ENCODE measurements around the gene TSPEAR.

Gene TSPEAR

DNA sequence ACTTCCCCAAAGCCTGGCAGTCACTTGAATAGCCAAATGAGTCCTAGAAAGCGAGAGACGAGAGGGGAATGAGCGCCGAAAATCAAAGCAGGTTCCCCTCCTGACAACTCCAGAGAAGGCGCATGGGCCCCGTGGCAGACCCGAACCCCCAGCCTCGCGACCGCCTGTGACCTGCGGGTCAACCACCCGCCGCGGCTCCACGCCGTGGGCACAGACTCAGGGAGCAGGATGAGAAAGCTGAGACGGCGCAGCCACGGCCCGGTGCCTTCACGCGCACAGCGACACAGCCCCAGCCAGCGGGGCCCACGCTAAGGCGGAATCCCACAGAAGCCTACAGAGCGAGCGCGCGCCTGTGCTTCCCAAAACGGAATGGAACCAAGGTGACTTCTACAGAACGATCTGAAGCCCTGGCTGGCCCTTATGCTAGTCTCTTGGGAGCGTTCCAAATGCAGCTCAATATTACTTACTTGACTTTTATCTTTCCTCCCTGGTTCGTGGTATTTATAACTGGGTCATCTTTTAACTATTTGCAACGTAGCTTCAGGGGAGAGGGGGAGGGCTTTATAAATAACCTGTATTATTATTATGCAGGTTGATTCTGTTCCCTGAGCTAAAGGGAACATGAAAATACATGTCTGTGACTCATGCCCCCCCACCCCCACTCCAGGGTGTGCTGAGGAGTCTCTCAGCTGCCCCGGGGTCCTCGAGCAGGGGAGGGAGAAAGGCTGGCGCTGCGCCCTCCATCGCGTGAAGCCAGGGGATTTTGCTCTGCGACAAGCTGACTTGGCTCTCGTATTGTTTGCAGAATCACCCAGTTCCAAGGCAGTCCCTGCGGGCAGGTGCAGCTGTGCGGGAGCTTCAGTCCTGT lies 1.7 kb downstream of the TSPEAR start:
- Histone ChIP-seq H3F3A (ENCODE audit: control insufficient read depth, insufficient read depth) (no peaks in the 10 kb centered on the region), H3K36me3 (ENCODE audit: control insufficient read depth, low read length) (no peaks in the 10 kb centered on the region), H3K4me3 (ENCODE audit: low read length) (no peak overlapping the region), H3K9me3 (ENCODE audit: control insufficient read depth, insufficient read depth, low read length) (peaks cover 4% of the 10 kb centered on the region; the same call in 1 of the 2 replicates), H3K9me2 (replicated peaks; ENCODE audit: control insufficient read depth, low read length) (no peaks in the 10 kb centered on the region), H3K79me2 (ENCODE audit: control insufficient read depth, low read length) (no peaks in the 10 kb centered on the region), H3K27ac (ENCODE audit: low read depth, low read length) (no peak overlapping the region), H3K4me1 (ENCODE audit: control insufficient read depth, low read length) (no peaks in the 10 kb centered on the region), H4K20me1 (ENCODE audit: control insufficient read depth, insufficient read depth, low read depth, low read length) (no peaks in the 10 kb centered on the region), H3K27me3 (ENCODE audit: control insufficient read depth, low read length) (peaks cover 20% of the 10 kb centered on the region), H3K4me2 (ENCODE audit: low read length) (no peak overlapping the region)
- TF ChIP-seq EZH2phosphoT487 (IDR thresholded peaks at IDR 0.05; ENCODE audit: borderline replicate concordance, low read length): no peak
- TF ChIP-seq, protein P1, sequence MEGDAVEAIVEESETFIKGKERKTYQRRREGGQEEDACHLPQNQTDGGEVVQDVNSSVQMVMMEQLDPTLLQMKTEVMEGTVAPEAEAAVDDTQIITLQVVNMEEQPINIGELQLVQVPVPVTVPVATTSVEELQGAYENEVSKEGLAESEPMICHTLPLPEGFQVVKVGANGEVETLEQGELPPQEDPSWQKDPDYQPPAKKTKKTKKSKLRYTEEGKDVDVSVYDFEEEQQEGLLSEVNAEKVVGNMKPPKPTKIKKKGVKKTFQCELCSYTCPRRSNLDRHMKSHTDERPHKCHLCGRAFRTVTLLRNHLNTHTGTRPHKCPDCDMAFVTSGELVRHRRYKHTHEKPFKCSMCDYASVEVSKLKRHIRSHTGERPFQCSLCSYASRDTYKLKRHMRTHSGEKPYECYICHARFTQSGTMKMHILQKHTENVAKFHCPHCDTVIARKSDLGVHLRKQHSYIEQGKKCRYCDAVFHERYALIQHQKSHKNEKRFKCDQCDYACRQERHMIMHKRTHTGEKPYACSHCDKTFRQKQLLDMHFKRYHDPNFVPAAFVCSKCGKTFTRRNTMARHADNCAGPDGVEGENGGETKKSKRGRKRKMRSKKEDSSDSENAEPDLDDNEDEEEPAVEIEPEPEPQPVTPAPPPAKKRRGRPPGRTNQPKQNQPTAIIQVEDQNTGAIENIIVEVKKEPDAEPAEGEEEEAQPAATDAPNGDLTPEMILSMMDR (IDR thresholded peaks at IDR 0.05; ENCODE audit: low read depth, low read length, poor library complexity, severe bottlenecking): no peak

DNA sequence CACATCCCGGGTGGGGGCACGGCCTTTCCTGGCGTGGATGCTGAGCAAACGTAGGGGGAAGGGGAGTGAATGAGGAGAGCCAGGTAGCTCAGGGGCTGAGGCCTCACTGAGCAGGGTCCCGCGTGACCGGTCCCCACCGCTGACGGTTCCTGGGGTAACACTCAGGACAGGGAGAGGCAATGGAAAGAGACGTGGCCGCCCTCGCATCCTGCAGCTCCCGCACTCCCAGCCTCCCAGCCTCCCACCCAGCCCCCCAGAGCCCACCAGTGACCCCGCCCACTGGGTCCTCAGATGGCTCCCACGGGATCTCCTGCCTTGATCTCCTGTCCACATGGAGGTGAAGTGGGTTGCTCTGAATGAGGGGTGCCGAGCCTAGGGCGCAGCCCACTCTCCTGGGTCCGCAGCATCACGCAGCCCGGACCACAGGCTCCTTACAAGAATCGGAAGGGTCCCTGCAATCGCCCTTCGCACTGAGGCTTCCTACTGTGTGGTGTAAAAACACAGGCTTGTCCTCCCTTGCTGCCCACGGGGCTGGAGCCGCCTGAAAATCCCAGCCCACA lies 2.4 kb downstream of the TSPEAR start:
- H4K20me1 ChIP-seq (ENCODE audit: control insufficient read depth, insufficient read depth, low read depth, low read length): no peaks in the 10 kb centered on the region
- no peaks in the 10 kb centered on the region for H3F3A ChIP-seq (ENCODE audit: control insufficient read depth, insufficient read depth)
- peaks cover 4% of the 10 kb centered on the region; the same call in 1 of the 2 replicates for H3K9me3 ChIP-seq (ENCODE audit: control insufficient read depth, insufficient read depth, low read length)
- H3K4me3 ChIP-seq (ENCODE audit: low read length): no peak overlapping the region
- no peaks in the 10 kb centered on the region for H3K4me1 ChIP-seq (ENCODE audit: control insufficient read depth, low read length)
- H3K79me2 ChIP-seq (ENCODE audit: control insufficient read depth, low read length): no peaks in the 10 kb centered on the region
- peaks cover 17% of the 10 kb centered on the region for H3K27me3 ChIP-seq (ENCODE audit: control insufficient read depth, low read length)
- H3K27ac ChIP-seq (ENCODE audit: low read depth, low read length): no peak overlapping the region
- H3K9me2 ChIP-seq (replicated peaks; ENCODE audit: control insufficient read depth, low read length): no peaks in the 10 kb centered on the region
- no peak overlapping the region for H3K4me2 ChIP-seq (ENCODE audit: low read length)
- no peaks in the 10 kb centered on the region for H3K36me3 ChIP-seq (ENCODE audit: control insufficient read depth, low read length)
- no peak for TF ChIP-seq EZH2phosphoT487 (IDR thresholded peaks at IDR 0.05; ENCODE audit: borderline replicate concordance, low read length)
- TF ChIP-seq, protein P1 (IDR thresholded peaks at IDR 0.05; ENCODE audit: low read depth, low read length, poor library complexity, severe bottlenecking): no peak

DNA sequence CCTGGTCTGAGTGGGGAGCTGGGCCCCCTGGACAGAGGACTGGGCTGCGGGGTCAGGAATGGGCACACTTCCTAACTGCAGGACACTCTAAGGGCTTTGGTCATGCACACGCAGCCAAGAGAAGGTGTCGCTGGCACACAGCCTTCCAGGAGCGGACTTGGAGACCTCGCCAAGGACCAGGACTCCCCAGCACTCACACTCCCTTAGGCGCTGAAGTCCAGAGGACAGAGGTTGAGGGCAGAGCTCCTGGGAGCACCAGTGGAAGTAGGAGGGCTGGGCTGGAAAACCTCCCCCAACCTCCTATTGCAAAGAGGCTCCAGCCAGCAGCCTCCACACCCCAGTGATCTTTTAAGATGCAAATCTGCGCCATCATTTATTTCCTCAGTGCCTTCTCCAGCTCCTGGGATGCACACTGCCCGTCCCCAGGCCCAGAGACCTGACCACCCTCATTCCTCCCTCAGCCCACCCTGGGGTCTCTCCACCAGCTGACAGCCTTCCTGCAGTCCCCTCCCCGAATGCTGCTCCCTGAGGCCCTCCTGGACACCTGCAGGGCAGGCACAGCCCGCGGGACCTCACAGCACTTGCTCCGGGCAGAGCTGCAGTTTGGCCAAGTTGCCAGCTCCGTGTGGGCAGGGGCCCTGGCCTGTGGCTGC lies 3.0 kb downstream of the TSPEAR start:
- Histone ChIP-seq H3K27ac (ENCODE audit: low read depth, low read length) (no peak overlapping the region), H3K4me3 (ENCODE audit: low read length) (no peak overlapping the region), H3K4me2 (ENCODE audit: low read length) (no peak overlapping the region)

More for the DNA sequence above, 3.0 kb downstream of the TSPEAR start:
- H3K4me1 ChIP-seq (ENCODE audit: control insufficient read depth, low read length): no peaks in the 10 kb centered on the region
- H3F3A ChIP-seq (ENCODE audit: control insufficient read depth, insufficient read depth): no peaks in the 10 kb centered on the region
- H3K79me2 ChIP-seq (ENCODE audit: control insufficient read depth, low read length): no peaks in the 10 kb centered on the region
- H3K36me3 ChIP-seq (ENCODE audit: control insufficient read depth, low read length): no peaks in the 10 kb centered on the region
- H4K20me1 ChIP-seq (ENCODE audit: control insufficient read depth, insufficient read depth, low read depth, low read length): no peaks in the 10 kb centered on the region
- TF ChIP-seq EZH2phosphoT487 (IDR thresholded peaks at IDR 0.05; ENCODE audit: borderline replicate concordance, low read length): no peak
- TF ChIP-seq, protein P1 (IDR thresholded peaks at IDR 0.05; ENCODE audit: low read depth, low read length, poor library complexity, severe bottlenecking): no peak
- no peaks in the 10 kb centered on the region for H3K9me2 ChIP-seq (replicated peaks; ENCODE audit: control insufficient read depth, low read length)
- H3K27me3 ChIP-seq (ENCODE audit: control insufficient read depth, low read length): peaks cover 17% of the 10 kb centered on the region
- peaks cover 4% of the 10 kb centered on the region; the same call in 1 of the 2 replicates for H3K9me3 ChIP-seq (ENCODE audit: control insufficient read depth, insufficient read depth, low read length)

Data from DOHH2 (cell line).